WTC11 (cell line): Measurements from ENCODE around the gene FNDC5. TPM values are rescaled to one million over a fixed set of nuclear protein-coding genes. Genes with fewer than 3 reads are reported as not detected.
"Not testable (repeated sequence)": the region's sequence is repeated elsewhere in the genome, so short reads cannot be mapped to it uniquely, and the experiment has no call there.

ENCODE experiments used
- ATAC-seq: fragments of 200-7000 bp; cut with Tn5 transposase; 2 replicates; pipeline ENCODE4 v1.10.0; 2021; ENCODE audit warnings: mild to moderate bottlenecking, moderate library complexity
- CTCF ChIA-PET: fragments of 300-600 bp; sonication (Branson Sonifier 250); formaldehyde crosslinking; loops from one replicate; lab custom pipeline; 2021; ENCODE audit warnings: antibody characterized with exemption; lab: Charles Lee
- POLR2A ChIA-PET: fragments of 350-600 bp; sonication (Branson Sonifier 250); formaldehyde crosslinking; loops from one replicate; lab custom pipeline; 2021; ENCODE audit warnings: antibody characterized with exemption; lab: Charles Lee
- DNase-seq: peaks from one replicate; pipeline ENCODE4 v3.0.0; 2021; ENCODE audit warnings: low spot score
- H3K27ac Mint-ChIP-seq: 2 replicates; pipeline ENCODE4 v1.8.0; 2021; ENCODE audit warnings: mixed read lengths
- H3K27me3 Mint-ChIP-seq: 2 replicates; pipeline ENCODE4 v1.8.0; 2021; ENCODE audit warnings: low read depth, mild to moderate bottlenecking, moderate library complexity, mixed read lengths
- H3K36me3 Mint-ChIP-seq: 2 replicates; pipeline ENCODE4 v1.8.0; 2021; ENCODE audit warnings: mixed read lengths
- H3K4me1 Mint-ChIP-seq: 2 replicates; pipeline ENCODE4 v1.8.0; 2022; ENCODE audit warnings: mixed read lengths
- H3K4me3 Mint-ChIP-seq: 2 replicates; pipeline ENCODE4 v1.8.0; 2021; ENCODE audit warnings: mild to moderate bottlenecking, moderate library complexity, mixed read lengths
- H3K9me3 Mint-ChIP-seq: 2 replicates; pipeline ENCODE4 v1.8.0; 2021; ENCODE audit warnings: mixed read lengths
- AFF4 ChIP-seq: sonication (generic); formaldehyde crosslinking; IDR thresholded peaks from 2 replicates; pipeline ENCODE4 v1.8.1; 2023; ENCODE audit warnings: mild to moderate bottlenecking, missing genetic modification reagents, borderline replicate concordance
- AR ChIP-seq: fragments of 250-450 bp; sonication (Bioruptor Pico); IDR thresholded peaks from 2 replicates; pipeline ENCODE4 v1.9.0; 2021; ENCODE audit warnings: mild to moderate bottlenecking
- CBFB ChIP-seq: sonication (generic); formaldehyde crosslinking; IDR thresholded peaks from 2 replicates; pipeline ENCODE4 v1.8.1; 2022; ENCODE audit warnings: mild to moderate bottlenecking, low read depth, missing genetic modification reagents
- FOXK1 ChIP-seq: sonication (generic); formaldehyde crosslinking; IDR thresholded peaks from 2 replicates; pipeline ENCODE4 v1.8.0; 2022; ENCODE audit warnings: mild to moderate bottlenecking, moderate library complexity, missing genetic modification reagents
- HMGXB4 ChIP-seq: sonication (generic); formaldehyde crosslinking; IDR thresholded peaks from 2 replicates; pipeline ENCODE4 v1.8.1; 2023; ENCODE audit warnings: mild to moderate bottlenecking, moderate library complexity, missing genetic modification reagents
- JUN ChIP-seq: sonication (generic); formaldehyde crosslinking; IDR thresholded peaks from 2 replicates; pipeline ENCODE4 v1.8.0; 2023; ENCODE audit warnings: mild to moderate bottlenecking, missing genetic modification reagents
- NFATC4 ChIP-seq: fragments of 250-450 bp; sonication (Bioruptor Pico); IDR thresholded peaks from 2 replicates; pipeline ENCODE4 v1.9.0; 2021; ENCODE audit warnings: mild to moderate bottlenecking
- NFE2L1 ChIP-seq: sonication (generic); formaldehyde crosslinking; IDR thresholded peaks from 2 replicates; pipeline ENCODE4 v1.8.1; 2023; ENCODE audit warnings: missing genetic modification reagents
- RORB ChIP-seq: fragments of 250-450 bp; sonication (Bioruptor Pico); IDR thresholded peaks from 2 replicates; pipeline ENCODE4 v1.9.0; 2021; ENCODE audit warnings: mild to moderate bottlenecking
- SMAD4 ChIP-seq: sonication (generic); formaldehyde crosslinking; IDR thresholded peaks from 2 replicates; pipeline ENCODE4 v1.8.0; 2022; ENCODE audit warnings: mild to moderate bottlenecking, missing genetic modification reagents
- STAT6 ChIP-seq: sonication (generic); formaldehyde crosslinking; conservative IDR thresholded peaks from 2 replicates; pipeline ENCODE4 v1.8.1; 2023; ENCODE audit warnings: mild to moderate bottlenecking, low read depth, missing genetic modification reagents, moderate library complexity
- TEAD1 ChIP-seq: sonication (generic); formaldehyde crosslinking; IDR thresholded peaks from 2 replicates; pipeline ENCODE4 v1.8.0; 2022; ENCODE audit warnings: mild to moderate bottlenecking, missing genetic modification reagents
- USF1 ChIP-seq: sonication (generic); formaldehyde crosslinking; IDR thresholded peaks from 2 replicates; pipeline ENCODE4 v1.8.0; 2022; ENCODE audit warnings: mild to moderate bottlenecking, missing genetic modification reagents
- ZNF121 ChIP-seq: sonication (generic); formaldehyde crosslinking; IDR thresholded peaks from 2 replicates; pipeline ENCODE4 v1.8.0; 2023; ENCODE audit warnings: missing genetic modification reagents
- ZNF396 ChIP-seq: fragments of 250-450 bp; sonication (Bioruptor Pico); IDR thresholded peaks from 2 replicates; pipeline ENCODE4 v1.8.0; 2021; ENCODE audit warnings: mild to moderate bottlenecking, moderate library complexity, borderline replicate concordance
- total RNA-seq: library from RNA; stranded (reverse); gene quantifications from 3 replicates; pipeline ENCODE4 v1.2.3, GENCODE V29; 2021

Gene FNDC5
- total RNA-seq, 1 experiment from 2014 or later: 1.2 TPM

GRCh38 chr1:32906654-32907053 lies 35.9 kb upstream of the FNDC5 start:
- ATAC-seq: no peak
- Mint-ChIP-seq H3K4me1 (peaks cover 4% of the 10 kb centered on the region), H3K4me3 (no peak overlapping the region)
- CTCF ChIA-PET: interaction anchor here (0.7 to 2.8 kb wide), 7 partner anchors 19 to 389 kb away, joined by 3 to 15 read pairs (median 4); no protein-coding TSS in a partner anchor
- TF ChIP-seq NFATC4: no peak
- no peak for TF ChIP-seq RORB (CRISPR knock-in tag)
- no peak for TF ChIP-seq NFE2L1 (CRISPR knock-in tag)
- TF ChIP-seq, all 79 proteins: peak for 0
- no peak for DNase-seq
- Mint-ChIP-seq H3K27ac (no peak overlapping the region), H3K27me3 (peaks cover 33% of the 10 kb centered on the region), H3K36me3 (no peaks in the 10 kb centered on the region), H3K9me3 (peaks cover 6% of the 10 kb centered on the region)
- POLR2A ChIA-PET: interaction anchor here (0.7 kb wide), 1 partner anchor 13 kb away, joined by 3 read pairs; no protein-coding TSS in a partner anchor

- POLR2A ChIA-PET, DNase-seq, ATAC-seq, H3K36me3 Mint-ChIP-seq, H3K27ac Mint-ChIP-seq, H3K4me1 Mint-ChIP-seq, H3K4me3 Mint-ChIP-seq, H3K9me3 Mint-ChIP-seq: not testable (repeated sequence)
- H3K27me3 Mint-ChIP-seq: peaks cover 40% of the 10 kb centered on the region
- CTCF ChIA-PET: interaction anchor here (0.7 to 2.8 kb wide), 4 partner anchors 12 to 29 kb away, joined by 3 to 15 read pairs (median 6); no protein-coding TSS in a partner anchor
Measured at GRCh38 chr1:32905588-32905987, 34.9 kb upstream of the FNDC5 start.

- H3K36me3 Mint-ChIP-seq: no peaks in the 10 kb centered on the region
- H3K4me1 Mint-ChIP-seq: peaks cover 9% of the 10 kb centered on the region
- H3K9me3 Mint-ChIP-seq: 0 out of 2 replicates have a peak, but pooled peaks cover 1% of the 10 kb centered on the region
- POLR2A ChIA-PET: no interaction called here
- H3K27me3 Mint-ChIP-seq: peaks cover 43% of the 10 kb centered on the region
- CTCF ChIA-PET: interaction anchor here (1.0 to 1.9 kb wide), 4 partner anchors 12 to 29 kb away, joined by 3 to 10 read pairs (median 4); no protein-coding TSS in a partner anchor
- DNase-seq (no peak), ATAC-seq (no peak)
- no peak overlapping the region for H3K4me3 Mint-ChIP-seq
- TF ChIP-seq ZNF396 (CRISPR knock-in tag): no peak
- no peak for TF ChIP-seq HMGXB4 (CRISPR knock-in tag)
- no peak for TF ChIP-seq AFF4 (CRISPR knock-in tag)
- no peak overlapping the region for H3K27ac Mint-ChIP-seq
Measured at GRCh38 chr1:32904797-32905196, 34.1 kb upstream of the FNDC5 start.

- DNase-seq: no peak
- H3K9me3 Mint-ChIP-seq: no peaks in the 10 kb centered on the region
- ATAC-seq: no peak
- peaks cover 9% of the 10 kb centered on the region for H3K4me1 Mint-ChIP-seq
- POLR2A ChIA-PET: no interaction called here
- CTCF ChIA-PET: interaction anchor here (1.0 to 1.9 kb wide), 4 partner anchors 11 to 28 kb away, joined by 3 to 10 read pairs (median 4); no protein-coding TSS in a partner anchor
- H3K27ac Mint-ChIP-seq: no peak overlapping the region
- no peaks in the 10 kb centered on the region for H3K36me3 Mint-ChIP-seq
- no peak overlapping the region for H3K4me3 Mint-ChIP-seq
- peaks cover 48% of the 10 kb centered on the region for H3K27me3 Mint-ChIP-seq
- no peak for TF ChIP-seq FOXK1 (CRISPR knock-in tag)
- no peak for TF ChIP-seq SMAD4 (CRISPR knock-in tag)
- no peak for TF ChIP-seq STAT6 (CRISPR knock-in tag)
- no peak for TF ChIP-seq ZNF121 (CRISPR knock-in tag)
- no peak for TF ChIP-seq CBFB
- TF ChIP-seq TEAD1 (CRISPR knock-in tag): no peak
- TF ChIP-seq USF1 (CRISPR knock-in tag): no peak
- no peak for TF ChIP-seq JUN
- TF ChIP-seq AR (CRISPR knock-in tag): no peak
Measured at GRCh38 chr1:32903991-32904785, 33.5 kb upstream of the FNDC5 start.
